Epithelial cell of esophagus (primary cell): ENCODE measurements around the gene CCDC7.
"Not testable (repeated sequence)": the region's sequence is repeated elsewhere in the genome, so short reads cannot be mapped to it uniquely, and the experiment has no call there.

Experiments
- DNase-seq: peaks from one replicate; pipeline ENCODE4 v3.0.0; 2010; ENCODE audit warnings: low read depth
- H3K4me3 ChIP-seq: 2 replicates; pipeline ENCODE4 v1.5.1; 2011; ENCODE audit warnings: mild to moderate bottlenecking, low read length, control low read depth
- CTCF ChIP-seq: IDR thresholded peaks from 2 replicates; pipeline ENCODE4 v1.5.1; 2011; ENCODE audit warnings: low read depth, mild to moderate bottlenecking, low read length, control low read depth, inconsistent platforms; ENCODE audit not compliant: insufficient read depth; ENCODE audit errors: missing control alignments

Gene CCDC7

GRCh38 chr10:32738958-32739357, 293.0 kb downstream of the CCDC7 start:
- no peak for DNase-seq
- TF ChIP-seq CTCF, result no peak

GRCh38 chr10:32744321-32744720, 298.4 kb downstream of the CCDC7 start:
- DNase-seq, result peak; percentile 79
- TF ChIP-seq CTCF, result no peak
- H3K4me3 ChIP-seq, result no peak overlapping the region

More at GRCh38 chr10:32738958-32739357, 293.0 kb downstream of the CCDC7 start:
- no peak overlapping the region for H3K4me3 ChIP-seq

GRCh38 chr10:32746869-32747268, 300.9 kb downstream of the CCDC7 start:
- TF ChIP-seq CTCF, result no peak

GRCh38 chr10:32751582-32751981, 305.6 kb downstream of the CCDC7 start:
- H3K4me3 ChIP-seq, result no peak overlapping the region
- TF ChIP-seq CTCF, result no peak
- DNase-seq, result no peak

More at GRCh38 chr10:32746869-32747268, 300.9 kb downstream of the CCDC7 start:
- no peak for DNase-seq
- no peak overlapping the region for H3K4me3 ChIP-seq

GRCh38 chr10:32754900-32755299, 309.0 kb downstream of the CCDC7 start:
- not testable (repeated sequence) for DNase-seq, H3K4me3 ChIP-seq

- no peak overlapping the region for H3K4me3 ChIP-seq
- TF ChIP-seq CTCF, result no peak
- DNase-seq, result no peak
These were observed 325.3 kb downstream of the CCDC7 start for GRCh38 chr10:32771217-32771616.

- DNase-seq, result no peak
These were observed 327.2 kb downstream of the CCDC7 start for GRCh38 chr10:32773105-32773504.

More at GRCh38 chr10:32773105-32773504, 327.2 kb downstream of the CCDC7 start:
- TF ChIP-seq CTCF, result no peak
- H3K4me3 ChIP-seq, result no peak overlapping the region
